ENCODE results near the gene A2M.

The A2M gene

DNA sequence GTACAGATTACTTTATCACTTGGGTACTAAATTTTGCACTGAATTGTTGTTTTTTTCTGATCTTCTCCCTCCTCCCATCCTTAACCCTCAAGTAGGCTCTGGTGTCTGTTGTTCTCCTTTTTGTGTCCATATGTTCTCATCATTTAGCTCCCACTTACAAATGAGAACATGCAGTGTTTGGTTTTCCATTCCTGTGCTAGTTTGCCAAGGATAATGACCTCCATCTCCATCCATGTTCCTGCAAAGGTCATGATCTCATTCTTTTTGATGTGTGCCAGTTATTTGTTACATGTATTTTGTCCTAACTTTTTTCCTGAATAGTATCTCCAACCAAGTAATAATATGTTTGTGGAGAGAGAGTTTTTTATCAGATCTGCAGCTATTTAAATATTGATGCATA, 44.2 kb downstream of the A2M start:
- DNase-seq, result no peak

- no peak for DNase-seq
Measured at GRCh38 chr12:9070351-9070750, 45.4 kb downstream of the A2M start.

- no peak for DNase-seq
Measured at GRCh38 chr12:9068600-9068999, 47.1 kb downstream of the A2M start.

DNA sequence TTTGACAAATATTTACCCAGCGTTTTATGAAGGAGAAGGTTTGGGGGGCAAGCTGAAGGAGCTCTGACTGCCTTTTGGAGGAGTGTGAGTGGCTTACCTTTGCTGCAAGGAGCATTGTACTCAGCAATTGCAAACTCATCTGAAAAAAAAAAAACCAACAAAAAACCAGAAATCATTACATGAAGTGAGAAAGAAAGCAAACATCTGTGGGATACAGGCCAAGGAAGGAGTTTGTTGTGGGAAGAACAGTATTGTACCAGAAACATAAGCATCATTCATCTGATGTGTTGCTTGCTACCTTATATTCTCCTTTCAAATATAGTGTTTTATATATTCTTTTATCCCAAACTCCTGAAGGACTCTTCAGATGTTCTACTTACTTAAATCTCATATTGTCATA, 47.6 kb downstream of the A2M start:
- DNase-seq, result no peak

DNA sequence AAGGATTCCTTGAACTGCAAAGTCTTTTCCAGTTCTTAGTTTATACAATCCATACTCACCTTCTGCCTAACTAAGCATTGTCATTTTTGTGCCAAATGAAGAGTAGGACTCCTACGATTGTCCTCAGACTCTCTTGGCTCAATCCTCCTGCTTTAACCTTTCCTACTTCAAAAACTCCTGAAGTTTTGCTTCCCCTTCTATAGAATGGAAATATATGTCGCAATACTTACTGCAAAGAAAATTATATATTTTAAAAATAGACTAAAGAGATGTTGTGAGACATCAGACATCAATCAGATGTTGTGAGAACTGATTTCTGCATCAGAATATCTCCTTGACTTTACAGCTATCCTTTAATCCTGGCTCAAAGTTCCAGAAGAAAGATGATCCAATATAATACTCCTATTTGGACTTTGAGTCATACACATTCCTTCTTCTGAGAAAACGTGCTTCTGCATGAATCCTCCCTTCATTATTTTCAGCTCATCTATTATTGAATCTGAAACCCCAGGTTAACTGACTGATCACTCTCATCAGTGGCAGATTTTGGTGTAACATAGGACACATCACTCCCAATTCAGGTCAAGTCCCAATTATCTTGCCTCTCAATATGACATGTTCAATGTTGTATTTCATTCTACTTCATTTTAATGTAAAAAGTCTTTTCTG, 48.8 kb downstream of the A2M start:
- DNase-seq, result no peak

DNA sequence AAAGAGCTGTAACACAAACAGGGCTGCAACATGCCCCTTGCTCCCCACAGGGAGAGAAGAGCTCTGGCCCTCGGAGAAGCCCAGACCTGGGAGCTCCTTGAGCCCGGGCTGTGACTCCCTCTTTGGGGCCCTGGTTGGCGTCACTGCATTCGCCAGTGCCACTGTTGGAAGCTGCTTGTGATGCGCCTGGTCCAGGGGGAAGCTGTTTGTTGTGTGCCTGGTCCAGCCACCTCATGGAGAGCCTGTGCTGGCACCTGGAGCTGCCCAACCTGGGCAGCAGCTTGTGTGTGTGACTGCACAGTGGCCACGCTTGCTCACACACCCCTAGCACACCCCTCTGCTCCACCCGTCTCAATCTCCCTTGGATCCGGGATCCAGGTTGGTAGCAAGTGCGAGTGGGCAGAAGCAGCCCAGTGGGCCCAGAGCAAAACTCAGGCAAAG, 49.5 kb downstream of the A2M start:
- DNase-seq, result no peak

DNA sequence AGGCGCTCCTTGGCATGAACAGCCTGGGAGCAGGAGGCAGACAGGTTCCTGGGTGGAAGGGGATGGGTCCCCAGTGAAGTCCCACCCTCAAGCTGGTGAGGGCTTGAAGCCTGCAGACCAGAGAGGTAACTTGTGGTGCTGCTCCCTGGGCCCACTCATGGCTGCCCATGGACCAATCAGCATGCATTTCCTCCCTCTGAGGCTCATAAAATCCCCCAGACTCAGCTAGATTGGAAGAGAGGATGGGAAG, 50.2 kb downstream of the A2M start:
- no peak for DNase-seq

DNA sequence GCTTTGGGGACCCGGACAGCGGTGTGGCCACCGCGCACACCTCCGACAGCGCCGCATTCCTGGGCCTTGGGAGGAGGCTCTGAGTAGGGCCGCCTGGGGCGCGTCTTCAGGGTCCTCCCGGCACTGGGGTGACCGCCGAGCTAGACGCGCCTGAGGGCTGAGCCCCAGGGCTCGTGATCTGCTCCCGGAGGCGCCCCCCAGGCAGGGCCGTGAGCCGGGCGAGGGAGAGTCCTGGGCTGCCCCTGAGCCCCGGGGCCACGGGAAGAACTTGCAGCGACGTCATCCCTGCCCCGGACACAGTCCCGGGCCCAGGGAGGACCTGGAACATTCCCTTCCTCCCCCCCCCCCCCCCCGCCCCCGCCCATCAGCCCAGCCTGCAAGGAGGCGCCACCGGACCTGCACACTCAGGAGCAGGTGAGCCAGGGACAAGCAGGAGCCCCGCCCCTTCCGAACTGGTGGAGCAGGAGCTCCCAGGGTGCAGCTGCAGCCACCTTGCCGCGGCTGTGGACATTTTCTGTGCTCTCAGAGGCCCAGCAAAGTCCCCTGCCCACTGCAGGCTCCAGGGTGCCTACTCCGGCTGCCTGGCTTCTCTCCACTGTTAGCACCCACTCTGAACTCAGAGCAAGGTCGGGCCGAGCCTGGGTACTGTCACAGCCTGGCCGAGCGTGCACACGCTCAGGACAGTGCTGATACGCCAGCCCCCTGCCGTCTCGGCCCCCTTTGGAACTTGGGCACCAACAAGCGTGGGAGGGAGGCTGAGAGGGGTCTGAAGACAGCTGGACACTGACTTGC, 50.7 kb downstream of the A2M start:
- DNase-seq, result no peak

DNA sequence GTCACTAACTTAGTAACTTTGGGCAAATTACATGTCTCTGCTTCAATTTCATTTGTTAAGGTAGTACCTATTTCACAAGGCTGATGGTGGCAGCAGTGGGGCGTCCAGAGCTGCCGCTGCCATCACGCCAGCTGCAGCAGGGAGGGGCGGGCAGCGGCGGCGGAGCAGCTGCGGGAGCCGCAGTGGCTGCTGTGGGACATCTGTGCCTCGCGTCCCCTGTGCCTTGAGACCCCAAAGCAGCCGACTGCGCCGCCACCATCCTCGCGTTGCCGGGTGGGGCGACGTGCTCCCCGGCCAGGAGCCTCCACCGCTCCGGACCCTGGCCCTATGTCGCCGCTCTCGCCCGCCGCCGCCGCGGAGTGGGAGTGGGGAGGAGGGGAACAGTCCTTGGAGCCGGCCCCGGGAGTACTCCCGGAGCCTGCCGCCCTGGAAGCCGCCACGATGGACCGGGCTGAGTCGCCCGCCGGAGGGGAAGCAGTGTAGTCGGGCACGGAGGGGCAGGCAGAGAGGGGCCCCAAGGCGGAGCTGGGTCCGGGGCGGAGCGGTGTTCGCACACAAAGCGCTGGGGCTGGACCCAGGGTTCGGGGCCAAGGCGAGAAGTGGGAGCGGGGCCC, 51.4 kb downstream of the A2M start:
- DNase-seq, result no peak

DNA sequence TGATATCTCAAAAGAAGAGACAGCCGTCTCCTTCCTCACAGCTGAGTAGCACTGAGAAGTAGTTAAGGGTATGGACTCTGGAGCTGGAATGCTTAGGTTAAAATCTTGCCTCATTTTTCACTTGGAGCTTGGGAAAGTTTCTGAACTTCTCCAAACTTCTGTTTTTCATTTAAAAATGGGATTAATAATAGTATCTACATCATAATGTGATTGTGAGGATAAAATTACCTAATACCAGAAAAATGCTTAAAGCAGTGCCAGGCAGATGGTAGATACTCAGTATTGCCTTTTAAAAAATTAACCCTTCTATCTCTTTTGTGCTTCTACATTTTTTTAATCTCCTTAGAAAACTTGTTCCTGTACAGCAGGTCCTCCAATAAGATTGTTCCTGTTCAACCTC, 63.1 kb downstream of the A2M start:
- DNase-seq, result no peak

DNA sequence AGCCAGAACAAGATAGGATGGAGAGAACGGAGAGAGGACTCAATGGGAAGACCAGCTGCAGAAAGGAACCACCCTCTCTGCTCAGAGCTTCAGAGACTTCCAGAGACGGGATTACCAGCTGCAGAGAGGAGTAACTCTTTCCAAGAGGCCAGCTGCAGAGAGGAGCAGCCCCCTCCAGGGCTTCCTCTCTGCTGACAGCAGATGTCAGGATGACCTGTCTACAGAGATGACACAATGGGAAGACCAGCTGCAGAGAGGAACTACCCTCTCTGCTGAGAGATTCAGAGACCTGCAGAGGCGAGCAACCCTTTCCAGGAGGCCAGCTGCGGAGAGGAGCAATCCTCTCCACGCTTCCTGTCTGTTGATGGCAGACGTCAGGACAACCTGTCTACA, 64.6 kb downstream of the A2M start:
- no peak for DNase-seq

DNA sequence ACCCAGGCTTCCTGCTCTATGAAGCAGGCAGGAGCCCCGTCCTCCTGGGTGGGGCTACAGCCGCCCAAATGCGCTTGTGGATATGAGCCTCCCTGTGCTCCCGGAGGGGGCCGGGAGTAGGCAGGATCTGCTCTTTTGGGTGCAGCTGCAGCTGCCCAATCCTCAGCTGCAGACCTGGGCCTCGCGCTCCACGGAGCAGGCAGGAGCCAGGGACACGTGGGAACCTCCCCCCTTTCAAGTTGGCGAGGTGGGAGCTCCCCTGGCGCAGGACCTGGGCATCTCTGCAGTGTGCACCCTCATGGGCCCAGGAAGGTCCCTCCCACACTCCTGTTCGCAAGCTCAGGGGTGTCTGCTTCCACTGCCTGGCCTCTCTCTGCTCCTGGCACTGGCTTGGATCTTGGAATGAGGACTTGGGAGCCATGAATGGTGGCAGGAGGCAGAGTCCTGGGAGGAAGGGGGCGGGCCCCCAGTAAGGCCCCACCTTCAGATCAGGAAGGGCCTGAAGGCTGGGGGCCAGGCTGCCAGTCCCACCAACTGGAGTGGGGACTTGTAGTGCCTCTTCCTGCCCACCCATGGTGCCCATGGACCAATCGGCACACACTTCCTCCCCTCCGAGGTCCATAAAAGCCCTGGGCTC, 65.1 kb downstream of the A2M start:
- no peak for DNase-seq

DNA sequence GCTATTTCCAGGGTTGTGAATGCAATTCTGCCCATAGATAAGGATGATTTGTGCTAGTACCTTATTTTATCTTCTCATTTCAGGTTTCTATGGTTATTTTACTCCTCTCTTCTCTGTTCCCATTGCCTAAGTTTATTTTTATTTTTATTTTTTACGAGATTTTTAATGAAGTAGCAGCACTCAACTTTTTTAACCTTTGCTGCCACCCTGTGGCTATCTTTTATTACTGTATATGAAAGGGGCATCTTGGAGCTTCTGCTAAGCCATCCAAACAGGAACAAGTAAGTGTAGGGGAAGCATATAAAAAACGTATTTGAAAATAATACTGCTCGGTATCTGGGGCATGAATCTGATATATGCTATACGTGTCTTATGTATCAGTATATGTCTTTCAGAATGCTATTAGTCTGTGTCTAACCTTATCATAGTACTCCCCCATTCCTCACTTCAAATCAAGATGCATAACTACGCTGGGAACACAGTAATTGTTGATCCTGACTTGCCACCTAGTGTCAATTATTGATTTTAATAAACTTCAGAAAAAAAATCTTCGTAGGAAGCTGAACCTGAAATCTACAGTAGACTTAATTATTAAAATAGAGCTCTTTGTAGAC, 66.1 kb downstream of the A2M start:
- no peak for DNase-seq

- DNase-seq, result no peak
Measured at GRCh38 chr12:9048930-9049329, 66.8 kb downstream of the A2M start.

DNA sequence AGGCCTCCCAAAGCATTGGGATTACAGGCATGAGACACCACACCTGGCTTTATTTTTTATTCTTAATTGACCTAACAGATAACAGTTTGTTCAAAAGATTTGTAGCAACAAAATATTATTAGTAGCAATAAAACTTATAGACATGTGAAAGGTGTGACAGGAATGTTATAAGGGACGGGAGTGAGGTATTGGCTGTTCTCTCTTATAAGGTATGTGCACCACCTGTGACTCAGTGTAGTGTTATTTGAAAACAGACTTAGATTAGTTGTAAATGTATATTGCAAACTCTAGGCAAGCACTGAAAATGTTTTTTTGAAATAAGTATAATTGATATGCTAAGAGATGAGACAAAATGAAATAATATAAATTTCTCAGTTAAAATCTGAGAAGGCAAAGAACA, 68.6 kb downstream of the A2M start:
- no peak for DNase-seq

- no peak for DNase-seq
Measured at GRCh38 chr12:9043766-9044165, 72.0 kb downstream of the A2M start.

DNA sequence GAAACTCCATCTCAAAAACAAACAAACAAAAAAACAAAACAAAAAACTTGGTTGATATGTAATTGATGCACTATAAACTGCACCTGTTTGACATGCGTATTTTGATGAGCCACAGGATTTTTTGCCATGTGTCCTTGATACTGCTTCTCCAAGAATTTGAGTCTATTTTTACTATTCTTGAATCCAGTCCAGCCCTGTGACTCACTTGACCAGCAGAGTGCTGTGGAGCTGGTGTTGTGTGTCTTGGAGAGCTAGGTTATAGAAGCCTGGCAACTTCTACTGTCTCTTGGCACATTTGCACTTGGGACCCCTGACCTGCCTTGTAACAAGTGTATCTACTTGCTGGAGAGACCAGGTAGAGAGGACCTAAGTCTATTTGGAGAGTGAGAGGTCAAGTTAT, 74.4 kb downstream of the A2M start:
- DNase-seq, result no peak

- no peak for DNase-seq
Measured at GRCh38 chr12:9040484-9041186, 75.1 kb downstream of the A2M start.

DNA sequence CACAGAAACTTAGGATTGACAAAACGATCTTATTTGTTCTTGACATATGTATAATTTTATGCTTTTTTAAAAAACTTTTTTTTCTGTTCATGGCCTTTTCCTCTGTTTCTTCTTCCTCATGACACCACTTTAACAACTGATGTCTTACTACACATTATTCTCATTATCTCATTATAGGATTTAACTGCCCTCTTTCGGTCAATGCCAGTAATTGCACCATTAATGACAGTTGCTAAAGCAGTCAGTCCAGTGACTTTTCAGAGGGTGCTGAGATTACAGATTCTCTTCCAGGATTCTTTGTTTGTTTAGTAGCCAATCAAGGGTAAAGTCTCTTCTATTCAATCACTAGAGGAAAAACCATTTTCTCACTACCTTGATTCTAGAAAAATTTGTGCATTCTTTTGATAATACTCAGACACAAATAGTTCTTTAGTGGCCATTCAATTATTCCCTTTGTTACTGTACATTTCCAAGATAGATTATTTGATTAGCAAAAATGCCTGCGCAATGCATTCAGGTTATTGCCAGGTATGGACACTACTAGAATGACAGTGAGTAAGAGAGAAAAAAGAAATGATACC, 76.2 kb downstream of the A2M start:
- DNase-seq, result no peak

DNA sequence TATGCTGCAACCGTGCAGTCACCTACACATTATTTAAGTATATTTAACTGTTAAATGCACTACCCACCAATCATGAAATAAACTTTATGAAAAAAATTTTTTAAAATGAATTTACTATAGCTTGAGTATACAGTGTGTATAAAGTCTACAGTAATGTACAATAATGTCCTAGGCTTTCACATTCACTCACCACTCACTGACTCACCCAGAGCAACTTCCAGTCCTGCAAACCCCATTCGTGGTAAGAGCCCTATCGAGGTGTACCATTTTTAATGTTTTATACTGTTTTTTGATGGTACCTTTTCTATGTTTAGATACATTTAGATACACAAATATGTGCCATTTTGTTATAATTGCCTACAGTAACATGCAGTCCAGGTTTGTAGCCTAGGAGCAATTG, 78.3 kb downstream of the A2M start:
- DNase-seq, result no peak

- no peak for DNase-seq
Measured at GRCh38 chr12:9036227-9036626, 79.5 kb downstream of the A2M start.

DNA sequence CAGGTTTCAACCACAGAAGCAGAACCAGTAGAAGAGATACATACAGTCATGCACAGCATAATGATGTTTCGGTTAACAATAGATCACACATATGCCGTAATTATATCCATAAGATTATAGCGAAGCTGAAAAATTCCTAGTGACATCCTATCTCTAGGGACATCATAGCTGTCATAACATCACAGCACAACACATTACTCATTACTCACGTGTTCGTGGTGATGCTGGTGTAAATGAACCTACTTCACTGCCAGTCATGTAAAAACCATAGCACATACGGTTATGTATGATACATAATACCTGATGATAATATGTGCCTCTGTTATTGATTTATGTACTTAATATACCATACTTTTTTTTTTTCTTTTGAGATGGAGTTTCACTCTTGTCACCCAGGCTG, 81.6 kb downstream of the A2M start:
- no peak for DNase-seq
